GM12875 (cell line): ENCODE data around the gene KLHL36.
A peak's percentile ranks its signal among the peaks of the same experiment; 100 is the strongest.

ENCODE experiments used
- H3K4me3 ChIP-seq: one replicate; pipeline ENCODE4 v1.5.1; 2011; ENCODE audit warnings: low read depth, low read length, control low read depth
- TF ChIP-seq, protein P1 (sequence below): IDR thresholded peaks from 2 replicates; pipeline ENCODE4 v1.5.1; 2011; ENCODE audit warnings: low read depth, mild to moderate bottlenecking, control low read depth, inconsistent platforms, low read length, moderate library complexity, borderline replicate concordance; ENCODE audit not compliant: insufficient read depth

The KLHL36 gene

DNA sequence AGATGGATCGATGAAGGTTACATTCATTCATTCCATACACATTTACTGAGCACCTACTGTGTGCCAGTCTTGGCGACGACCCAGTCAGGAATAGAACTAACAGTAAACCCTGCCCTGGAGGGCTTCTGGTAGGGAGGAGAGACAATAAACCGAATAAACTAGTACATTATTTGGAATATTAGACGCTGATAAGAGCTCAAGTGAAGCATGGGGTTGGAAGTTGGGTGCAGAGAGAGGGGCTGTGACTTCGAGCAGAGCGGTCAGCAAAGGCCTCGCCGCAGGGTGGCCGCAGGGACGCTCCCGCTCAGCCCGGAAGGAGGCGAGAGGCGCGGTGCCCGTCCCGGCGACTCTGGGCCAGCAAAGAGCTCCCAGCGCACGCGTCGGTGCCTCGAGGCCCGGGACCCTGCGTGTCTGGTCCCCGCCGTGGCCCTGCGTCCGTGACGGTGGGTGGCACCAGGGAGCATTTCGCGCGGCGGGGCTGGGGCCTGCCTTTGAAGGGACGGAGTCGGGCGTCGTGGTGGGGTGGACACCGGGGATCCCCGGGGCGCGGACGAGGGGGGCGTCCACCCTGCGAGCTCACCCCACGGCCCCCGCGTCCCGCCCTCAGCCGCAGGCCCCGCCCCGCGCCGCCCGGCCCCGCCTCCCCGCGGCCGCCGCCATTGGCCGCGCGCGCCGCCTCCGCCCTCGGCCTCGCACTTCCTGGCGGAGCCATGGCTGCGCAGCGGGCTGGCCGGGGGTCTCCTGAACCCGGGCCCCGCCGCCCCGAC, at the start of gene KLHL36:
Gene KLHL36, plus strand, starts transcription at position 684 of the 767 bp plus-strand sequence. CDS start 2,357 bp downstream, outside the sequence.
- H3K4me3 ChIP-seq, result peak within 1 kb of the TSS; percentile 71
- TF ChIP-seq, protein P1, sequence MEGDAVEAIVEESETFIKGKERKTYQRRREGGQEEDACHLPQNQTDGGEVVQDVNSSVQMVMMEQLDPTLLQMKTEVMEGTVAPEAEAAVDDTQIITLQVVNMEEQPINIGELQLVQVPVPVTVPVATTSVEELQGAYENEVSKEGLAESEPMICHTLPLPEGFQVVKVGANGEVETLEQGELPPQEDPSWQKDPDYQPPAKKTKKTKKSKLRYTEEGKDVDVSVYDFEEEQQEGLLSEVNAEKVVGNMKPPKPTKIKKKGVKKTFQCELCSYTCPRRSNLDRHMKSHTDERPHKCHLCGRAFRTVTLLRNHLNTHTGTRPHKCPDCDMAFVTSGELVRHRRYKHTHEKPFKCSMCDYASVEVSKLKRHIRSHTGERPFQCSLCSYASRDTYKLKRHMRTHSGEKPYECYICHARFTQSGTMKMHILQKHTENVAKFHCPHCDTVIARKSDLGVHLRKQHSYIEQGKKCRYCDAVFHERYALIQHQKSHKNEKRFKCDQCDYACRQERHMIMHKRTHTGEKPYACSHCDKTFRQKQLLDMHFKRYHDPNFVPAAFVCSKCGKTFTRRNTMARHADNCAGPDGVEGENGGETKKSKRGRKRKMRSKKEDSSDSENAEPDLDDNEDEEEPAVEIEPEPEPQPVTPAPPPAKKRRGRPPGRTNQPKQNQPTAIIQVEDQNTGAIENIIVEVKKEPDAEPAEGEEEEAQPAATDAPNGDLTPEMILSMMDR, result peak; percentile 13; the same call in 1 of the 2 replicates

DNA sequence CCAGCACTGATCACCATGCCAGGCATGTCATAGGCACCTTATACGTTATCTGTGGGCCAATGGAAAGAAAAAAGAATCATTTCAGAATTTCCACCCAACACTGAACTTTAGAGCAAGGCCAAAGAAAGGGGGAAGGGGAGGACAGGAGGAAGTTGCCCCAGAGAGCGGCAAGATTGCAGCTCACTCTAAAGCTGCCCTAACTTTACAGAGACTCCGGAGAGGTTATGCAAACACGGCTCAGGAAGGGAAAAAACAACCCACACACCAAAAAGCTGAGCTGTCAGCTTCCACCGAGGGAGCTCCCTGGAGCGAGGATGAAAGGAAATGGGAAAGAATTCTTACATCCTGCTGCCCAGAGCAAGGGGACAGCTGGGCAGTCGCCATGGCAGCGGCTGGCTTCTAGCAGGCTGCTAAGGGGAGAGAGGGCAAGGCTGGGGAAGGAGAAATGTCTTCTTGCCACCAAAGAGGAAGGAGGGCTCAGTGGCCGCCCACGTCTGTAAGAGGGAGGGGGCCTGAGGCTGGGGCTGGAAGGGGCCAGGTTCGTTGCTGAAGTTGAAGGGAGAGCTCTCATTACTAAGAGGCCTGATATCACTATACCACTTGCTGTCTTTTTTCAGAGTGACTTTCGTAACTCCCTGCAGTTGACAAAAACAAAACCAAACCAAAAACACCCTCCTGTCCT, 48.6 kb upstream of the KLHL36 start:
- TF ChIP-seq, protein P1, result no peak
- peak overlapping the region; percentile 7 for H3K4me3 ChIP-seq

DNA sequence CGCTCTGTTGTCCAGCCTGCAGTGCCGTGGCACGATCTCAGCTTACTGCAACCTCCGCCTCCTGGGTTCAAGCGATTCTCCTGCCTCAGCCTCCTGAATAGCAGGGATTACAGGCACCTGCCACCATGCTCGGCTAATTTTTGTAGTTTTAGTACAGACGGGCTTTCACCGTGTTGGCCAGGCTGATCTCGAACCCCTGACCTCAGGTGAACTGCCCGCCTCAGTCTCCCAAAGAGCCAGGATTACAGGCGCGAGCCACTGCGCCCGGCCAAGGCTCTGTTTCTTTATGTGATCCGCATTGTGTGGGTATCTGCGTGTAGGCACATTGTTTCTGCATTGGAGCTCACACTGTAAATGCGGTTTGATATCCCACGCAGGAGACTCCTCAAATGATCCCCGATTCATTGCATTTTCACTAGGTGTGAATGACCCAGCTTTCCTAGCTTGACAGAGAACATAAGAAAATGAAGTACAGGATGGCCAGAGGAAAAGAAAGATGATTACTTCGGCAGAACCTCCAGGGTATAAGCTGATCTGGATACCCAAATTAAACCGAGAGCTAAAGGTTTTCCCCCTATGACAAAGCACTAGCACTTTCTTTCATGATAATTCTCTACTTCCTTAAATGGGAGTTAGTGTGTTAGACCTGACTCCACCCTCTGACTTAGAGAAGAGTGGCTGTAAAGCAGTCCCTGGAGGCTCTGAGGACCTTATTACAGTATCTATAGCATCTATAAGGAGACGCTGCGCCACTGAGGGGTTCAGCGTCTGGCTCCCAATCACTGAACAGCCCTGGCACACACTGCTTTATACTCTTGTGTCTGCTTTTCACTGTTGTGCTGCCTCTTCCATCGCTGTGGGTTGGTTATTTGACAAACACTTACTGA, 47.7 kb upstream of the KLHL36 start:
- H3K4me3 ChIP-seq, result peak overlapping the region; percentile 16
- TF ChIP-seq, protein P1, result no peak

DNA sequence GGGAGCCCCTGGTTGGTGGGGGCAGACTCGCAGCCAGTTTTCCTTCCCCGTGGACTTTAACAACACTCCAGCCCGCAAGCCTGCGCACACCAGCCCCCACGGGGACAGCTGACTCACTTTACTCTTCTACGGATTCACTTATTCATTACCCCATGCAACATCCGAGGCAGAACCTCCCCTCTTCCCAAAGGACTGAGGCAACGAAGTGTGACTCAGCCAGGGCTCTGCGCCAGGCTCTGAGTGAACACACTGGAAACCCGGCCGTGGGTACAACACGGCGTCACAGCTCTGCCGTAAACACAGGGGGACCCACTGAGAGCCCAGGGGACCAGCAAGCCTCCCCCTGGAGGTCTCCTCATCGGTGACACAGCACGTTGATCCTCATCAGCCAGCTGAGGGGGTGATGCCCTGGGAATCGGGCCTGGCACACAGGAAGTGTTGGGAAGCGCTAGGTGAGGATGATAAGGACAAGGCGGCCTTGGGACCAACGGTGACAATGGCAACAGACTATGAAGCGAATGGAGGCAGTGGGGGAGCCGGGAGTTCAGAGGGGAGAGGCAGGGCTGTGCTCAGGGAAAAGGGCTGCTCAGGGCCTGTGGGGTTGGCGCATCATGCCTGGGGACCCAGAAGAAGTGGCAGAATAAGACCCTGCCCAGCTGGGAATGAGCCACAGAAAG, 45.0 kb upstream of the KLHL36 start:
- H3K4me3 ChIP-seq, result peak overlapping the region; percentile 19
- TF ChIP-seq, protein P1, result no peak

DNA sequence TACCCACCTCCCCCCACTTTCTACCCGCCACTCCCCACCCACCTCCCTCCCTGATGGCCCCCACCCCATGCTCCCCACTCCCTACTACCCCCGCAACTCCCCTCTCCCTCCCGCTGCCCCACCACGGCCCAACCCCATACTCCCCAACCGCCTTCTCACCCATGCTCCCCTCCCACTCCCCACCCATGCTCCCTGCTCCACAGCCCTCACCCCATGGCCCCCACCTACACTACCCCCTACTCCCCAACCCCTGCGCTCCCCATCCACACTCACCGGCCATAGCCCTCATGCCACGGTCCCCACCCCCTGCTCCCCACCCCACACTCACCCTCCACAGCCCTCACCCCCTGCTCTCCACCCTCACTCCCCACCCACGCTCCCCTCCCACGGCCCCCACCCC, 44.4 kb upstream of the KLHL36 start:
- TF ChIP-seq, protein P1, result no peak
- no peak overlapping the region for H3K4me3 ChIP-seq

DNA sequence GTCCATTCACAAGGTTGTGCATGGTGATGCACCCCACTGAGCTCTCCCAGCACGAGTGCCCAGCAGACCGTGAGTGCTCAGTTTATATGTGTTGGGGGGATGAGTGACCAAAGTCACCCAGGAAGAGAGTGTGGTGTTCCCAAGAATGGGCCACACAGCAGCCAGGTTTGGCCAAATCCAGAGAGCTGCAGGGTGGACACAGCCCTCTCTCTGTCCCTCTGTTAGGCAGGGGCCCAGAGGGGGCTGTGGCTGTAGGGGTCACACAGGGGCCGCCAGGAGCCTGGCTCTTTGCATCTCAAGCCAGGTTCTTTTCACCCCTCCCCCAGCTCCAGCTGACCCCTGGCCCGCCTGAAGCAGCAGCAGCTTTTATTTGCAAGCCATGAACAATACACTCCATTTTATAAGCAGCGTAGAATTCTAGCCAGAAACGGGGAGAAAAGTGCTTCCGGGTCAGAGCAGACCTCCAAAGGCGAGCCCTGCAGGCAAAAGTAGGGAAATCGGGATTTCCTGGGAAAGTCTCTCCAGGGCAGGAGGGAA, 43.8 kb upstream of the KLHL36 start:
- H3K4me3 ChIP-seq, result peak overlapping the region; percentile 3
- TF ChIP-seq, protein P1, result no peak
